ENCODE results near the gene GPR61. TPM values are rescaled to one million over a fixed set of nuclear protein-coding genes. Genes with fewer than 3 reads are reported as not detected.

GPR61 gene
- total RNA-seq, 1 experiment from 2014 or later = 0.48 TPM

DNA sequence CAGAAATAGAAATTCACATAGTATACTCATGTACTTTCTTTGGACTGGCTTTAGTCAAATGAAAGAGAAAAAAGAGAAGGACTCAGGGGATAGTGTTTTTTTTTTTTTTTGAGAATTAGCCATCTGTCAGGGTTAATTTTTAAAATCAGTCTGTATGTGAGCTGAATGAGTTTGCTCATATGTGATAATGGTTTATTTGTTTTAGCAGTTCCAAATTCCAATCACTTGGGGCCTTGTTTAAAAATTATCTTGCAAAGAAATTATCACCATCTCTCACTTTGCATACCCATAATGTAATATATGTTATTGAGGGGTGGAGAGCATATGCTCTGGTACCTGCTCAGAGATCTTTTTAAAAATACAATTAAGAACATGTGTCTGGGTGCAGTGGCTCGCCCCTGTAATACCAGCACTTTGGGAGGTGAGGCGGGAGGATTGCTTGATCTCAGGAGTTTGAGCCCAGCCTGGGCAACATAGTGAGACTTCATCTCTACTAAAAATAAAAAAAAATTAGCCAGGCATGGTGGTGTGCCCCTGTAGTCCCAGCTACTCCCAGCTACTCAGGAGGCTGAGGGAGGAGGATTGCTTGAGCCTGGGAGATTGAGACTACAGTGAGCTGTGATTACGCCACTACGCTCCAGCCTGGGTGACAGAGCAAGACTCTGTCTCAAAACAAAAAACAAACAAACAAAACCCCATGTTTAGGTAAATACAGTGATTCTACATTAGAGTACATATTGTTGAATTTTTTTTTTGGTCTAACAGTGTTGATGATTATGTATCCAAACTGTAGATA, 28.4 kb downstream of the GPR61 start:
- H3K4me1 Mint-ChIP-seq = peaks cover 21 to 24% of the 10 kb centered on the region in 2 experiments
- Histone ChIP-seq H2BK15ac (ENCODE audit: low read depth, low read length) (no peak overlapping the region), H2BK5ac (ENCODE audit: insufficient read length, low read length) (no peak overlapping the region), H3K18ac (ENCODE audit: insufficient read length, low read depth, low read length) (no peak overlapping the region), H3K9ac (ENCODE audit: extremely low read depth, insufficient read length, low read length) (no peak overlapping the region), H2BK12ac (ENCODE audit: insufficient read length, low read depth, low read length) (no peak overlapping the region), H3T11ph (ENCODE audit: low read length) (no peak overlapping the region), H3K14ac (ENCODE audit: insufficient read depth, low read length) (no peak overlapping the region), H2AFZ (ENCODE audit: low read length) (no peak overlapping the region), H2BK20ac (ENCODE audit: low read depth, low read length, poor library complexity, severe bottlenecking) (no peak overlapping the region), H4K91ac (ENCODE audit: insufficient read length, low read depth, low read length) (no peak overlapping the region), H2BK120ac (ENCODE audit: low read depth, low read length, poor library complexity, severe bottlenecking) (no peak overlapping the region), H3K23ac (ENCODE audit: insufficient read length, low read depth, low read length) (no peak overlapping the region), H3K56ac (ENCODE audit: insufficient read length, low read depth, low read length) (no peak overlapping the region), H4K20me1 (ENCODE audit: control insufficient read depth, insufficient read depth, insufficient read length) (no peaks in the 10 kb centered on the region), H3K9me3 (ENCODE audit: control insufficient read depth, low read depth, low read length) (no peaks in the 10 kb centered on the region), H3K4me1 (ENCODE audit: insufficient read depth, low read length) (peaks cover 4% of the 10 kb centered on the region; the same call in 1 of the 2 replicates), H3K27me3 (ENCODE audit: insufficient read depth, low read length) (no peaks in the 10 kb centered on the region), H3K4ac (ENCODE audit: low read depth, low read length) (no peak overlapping the region), H3K4me2 (ENCODE audit: insufficient read depth, insufficient read length, low read length) (no peak overlapping the region), H2AK5ac (ENCODE audit: insufficient read length, low read length) (no peak overlapping the region), H4K5ac (ENCODE audit: insufficient read length, low read depth, low read length) (no peak overlapping the region), H3K79me1 (ENCODE audit: insufficient read depth, low read depth, low read length, poor library complexity, severe bottlenecking) (peaks cover 3% of the 10 kb centered on the region), H3K27ac (ENCODE audit: insufficient read length, low read depth, low read length) (no peak overlapping the region), H4K8ac (replicated peaks; ENCODE audit: insufficient read length, low read depth, low read length) (no peak overlapping the region), H3K23me2 (ENCODE audit: insufficient read length, low read depth, low read length, poor library complexity, severe bottlenecking) (no peaks in the 10 kb centered on the region), H3K79me2 (ENCODE audit: insufficient read depth, low read length) (peaks cover 11% of the 10 kb centered on the region; the same call in 1 of the 2 replicates)
- H3K27ac Mint-ChIP-seq = no peak overlapping the region; a peak in 1 of 7 replicates
- no CpG with 5 or more reads among the region's 4 CpGs for WGBS (ENCODE audit: extremely low coverage, insufficient read length, low lambda C conversion rate)
- H3K4me3 Mint-ChIP-seq = no peak overlapping the region
- peaks cover 0 to 2% (median 0%) of the 10 kb centered on the region in 3 experiments; a peak in 1 of 7 replicates for H3K36me3 Mint-ChIP-seq (ENCODE audit: insufficient read depth in 1 of 3, low read depth in 3 of 3)
- no peaks in the 10 kb centered on the region for H3K9me3 Mint-ChIP-seq
- no peaks in the 10 kb centered on the region for H3K27me3 Mint-ChIP-seq (ENCODE audit: low read depth)
- TF ChIP-seq, protein P1, sequence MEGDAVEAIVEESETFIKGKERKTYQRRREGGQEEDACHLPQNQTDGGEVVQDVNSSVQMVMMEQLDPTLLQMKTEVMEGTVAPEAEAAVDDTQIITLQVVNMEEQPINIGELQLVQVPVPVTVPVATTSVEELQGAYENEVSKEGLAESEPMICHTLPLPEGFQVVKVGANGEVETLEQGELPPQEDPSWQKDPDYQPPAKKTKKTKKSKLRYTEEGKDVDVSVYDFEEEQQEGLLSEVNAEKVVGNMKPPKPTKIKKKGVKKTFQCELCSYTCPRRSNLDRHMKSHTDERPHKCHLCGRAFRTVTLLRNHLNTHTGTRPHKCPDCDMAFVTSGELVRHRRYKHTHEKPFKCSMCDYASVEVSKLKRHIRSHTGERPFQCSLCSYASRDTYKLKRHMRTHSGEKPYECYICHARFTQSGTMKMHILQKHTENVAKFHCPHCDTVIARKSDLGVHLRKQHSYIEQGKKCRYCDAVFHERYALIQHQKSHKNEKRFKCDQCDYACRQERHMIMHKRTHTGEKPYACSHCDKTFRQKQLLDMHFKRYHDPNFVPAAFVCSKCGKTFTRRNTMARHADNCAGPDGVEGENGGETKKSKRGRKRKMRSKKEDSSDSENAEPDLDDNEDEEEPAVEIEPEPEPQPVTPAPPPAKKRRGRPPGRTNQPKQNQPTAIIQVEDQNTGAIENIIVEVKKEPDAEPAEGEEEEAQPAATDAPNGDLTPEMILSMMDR (conservative IDR thresholded peaks at IDR 0.05) = no peak
- no peak for DNase-seq
